ENCODE measurements around the gene MED20. TPM values are rescaled to one million over a fixed set of nuclear protein-coding genes. Genes with fewer than 3 reads are reported as not detected.

MED20 gene
- total RNA-seq, 1 donor from 2014 or later = 40.0 TPM

GRCh38 chr6:41939176-41939847 lies 18.4 kb upstream of the MED20 start:
- no peak for TF ChIP-seq CTCF (IDR thresholded peaks at IDR 0.05; ENCODE audit: insufficient read depth, low read length, severe bottlenecking)
- Histone ChIP-seq H3K27me3 (ENCODE audit: control insufficient read depth, insufficient read depth, low read length) (no peaks in the 10 kb centered on the region), H3K4me3 (ENCODE audit: low read depth, low read length) (no peak overlapping the region), H3K36me3 (ENCODE audit: control insufficient read depth, insufficient read depth, low read length) (peaks cover 15% of the 10 kb centered on the region)
- FAIRE-seq (no peak), DNase-seq (ENCODE audit: low read depth) (no peak)

GRCh38 chr6:41938590-41939175 lies 17.7 kb upstream of the MED20 start:
- no peak overlapping the region for H3K4me3 ChIP-seq (ENCODE audit: low read depth, low read length)
- peaks cover 15% of the 10 kb centered on the region for H3K36me3 ChIP-seq (ENCODE audit: control insufficient read depth, insufficient read depth, low read length)

GRCh38 chr6:41937861-41938574 lies 17.1 kb upstream of the MED20 start:
- Histone ChIP-seq H3K36me3 (ENCODE audit: control insufficient read depth, insufficient read depth, low read length) (peaks cover 17% of the 10 kb centered on the region), H3K27me3 (ENCODE audit: control insufficient read depth, insufficient read depth, low read length) (no peaks in the 10 kb centered on the region), H3K4me3 (ENCODE audit: low read depth, low read length) (no peak overlapping the region)
- DNase-seq (ENCODE audit: low read depth) (no peak), FAIRE-seq (no peak)
- TF ChIP-seq CTCF (IDR thresholded peaks at IDR 0.05; ENCODE audit: insufficient read depth, low read length, severe bottlenecking) = no peak

More at GRCh38 chr6:41938590-41939175, 17.7 kb upstream of the MED20 start:
- TF ChIP-seq CTCF (IDR thresholded peaks at IDR 0.05; ENCODE audit: insufficient read depth, low read length, severe bottlenecking) = no peak
- FAIRE-seq = no peak
- no peaks in the 10 kb centered on the region for H3K27me3 ChIP-seq (ENCODE audit: control insufficient read depth, insufficient read depth, low read length)
- no peak for DNase-seq (ENCODE audit: low read depth)

- H3K4me3 ChIP-seq (ENCODE audit: low read depth, low read length) = no peak overlapping the region
- DNase-seq (ENCODE audit: low read depth) (no peak), FAIRE-seq (no peak)
- TF ChIP-seq CTCF (IDR thresholded peaks at IDR 0.05; ENCODE audit: insufficient read depth, low read length, severe bottlenecking) = no peak
- H3K36me3 ChIP-seq (ENCODE audit: control insufficient read depth, insufficient read depth, low read length) = peaks cover 21% of the 10 kb centered on the region
- no peaks in the 10 kb centered on the region for H3K27me3 ChIP-seq (ENCODE audit: control insufficient read depth, insufficient read depth, low read length)
Measured at GRCh38 chr6:41937472-41937860, 16.5 kb upstream of the MED20 start.

GRCh38 chr6:41936073-41936837 lies 15.3 kb upstream of the MED20 start:
- peak; percentile 81 for DNase-seq (ENCODE audit: low read depth)
- H3K27me3 ChIP-seq (ENCODE audit: control insufficient read depth, insufficient read depth, low read length) = no peaks in the 10 kb centered on the region
- FAIRE-seq = no peak
- no peak overlapping the region for H3K4me3 ChIP-seq (ENCODE audit: low read depth, low read length)
- H3K36me3 ChIP-seq (ENCODE audit: control insufficient read depth, insufficient read depth, low read length) = peaks cover 30% of the 10 kb centered on the region
- peak; percentile 92 for TF ChIP-seq CTCF (IDR thresholded peaks at IDR 0.05; ENCODE audit: insufficient read depth, low read length, severe bottlenecking)

Data from bronchial epithelial cell (primary cell).